HG03571 (cell line): ENCODE measurements around the gene TCEAL9.
A peak's percentile ranks its signal among the peaks of the same experiment; 100 is the strongest.
"Not testable (repeated sequence)": the region's sequence is repeated elsewhere in the genome, so short reads cannot be mapped to it uniquely, and the experiment has no call there.

ENCODE experiments used
- ATAC-seq: cut with Tn5 transposase; IDR thresholded peaks from one replicate; pipeline ENCODE4 v1.9.1; 2021; ENCODE audit not compliant: unreplicated experiment

The TCEAL9 gene

GRCh38 chrX:103372886-103373285, 16.6 kb downstream of the TCEAL9 start:
- no peak for ATAC-seq

- no peak for ATAC-seq
These were observed 17.3 kb downstream of the TCEAL9 start for GRCh38 chrX:103373581-103373980.

- ATAC-seq, result no peak
These were observed 20.0 kb downstream of the TCEAL9 start, which contains the start of gene BEX3 for GRCh38 chrX:103376118-103376978. Gene BEX3, plus strand, starts transcription at chrX:103376538. Its CDS starts 984 bp downstream, at chrX:103377522.

GRCh38 chrX:103376979-103377324, 20.6 kb downstream of the TCEAL9 start:
- ATAC-seq, result no peak

GRCh38 chrX:103378990-103379389, 22.7 kb downstream of the TCEAL9 start:
- ATAC-seq, result no peak

- no peak for ATAC-seq
These were observed 26.6 kb downstream of the TCEAL9 start for GRCh38 chrX:103382877-103383276.

- no peak for ATAC-seq
These were observed 28.4 kb downstream of the TCEAL9 start for GRCh38 chrX:103384672-103385071.

- ATAC-seq, result not testable (repeated sequence)
These were observed 29.1 kb downstream of the TCEAL9 start for GRCh38 chrX:103385283-103385830.

- ATAC-seq, result no peak
These were observed 30.0 kb downstream of the TCEAL9 start for GRCh38 chrX:103386332-103386731.

GRCh38 chrX:103393487-103393886, 37.2 kb downstream of the TCEAL9 start:
- no peak for ATAC-seq

- no peak for ATAC-seq
These were observed 39.9 kb downstream of the TCEAL9 start for GRCh38 chrX:103396186-103396585.

GRCh38 chrX:103396660-103397059, 40.4 kb downstream of the TCEAL9 start:
- no peak for ATAC-seq

GRCh38 chrX:103397707-103398106, 41.4 kb downstream of the TCEAL9 start:
- ATAC-seq, result no peak

GRCh38 chrX:103398421-103398864, 42.1 kb downstream of the TCEAL9 start:
- ATAC-seq, result no peak

GRCh38 chrX:103399744-103400143, 43.4 kb downstream of the TCEAL9 start:
- ATAC-seq, result no peak

GRCh38 chrX:103400931-103401330, 44.6 kb downstream of the TCEAL9 start:
- ATAC-seq, result no peak

GRCh38 chrX:103404231-103405008, 48.1 kb downstream of the TCEAL9 start:
- ATAC-seq, result peak; percentile 98

- ATAC-seq, result no peak
These were observed 48.7 kb downstream of the TCEAL9 start for GRCh38 chrX:103405009-103405333.

- ATAC-seq, result no peak
These were observed 50.0 kb downstream of the TCEAL9 start for GRCh38 chrX:103406256-103406655.

- no peak for ATAC-seq
These were observed 51.5 kb downstream of the TCEAL9 start for GRCh38 chrX:103407776-103408175.
